HG03060 (cell line): ENCODE results near the gene CCL19.
"Not testable (repeated sequence)": the region's sequence is repeated elsewhere in the genome, so short reads cannot be mapped to it uniquely, and the experiment has no call there.

ENCODE experiments used
- ATAC-seq: cut with Tn5 transposase; IDR thresholded peaks from one replicate; pipeline ENCODE4 v1.9.1; 2021; ENCODE audit warnings: low read depth, moderate number of reproducible peaks; ENCODE audit not compliant: unreplicated experiment

The CCL19 gene

DNA sequence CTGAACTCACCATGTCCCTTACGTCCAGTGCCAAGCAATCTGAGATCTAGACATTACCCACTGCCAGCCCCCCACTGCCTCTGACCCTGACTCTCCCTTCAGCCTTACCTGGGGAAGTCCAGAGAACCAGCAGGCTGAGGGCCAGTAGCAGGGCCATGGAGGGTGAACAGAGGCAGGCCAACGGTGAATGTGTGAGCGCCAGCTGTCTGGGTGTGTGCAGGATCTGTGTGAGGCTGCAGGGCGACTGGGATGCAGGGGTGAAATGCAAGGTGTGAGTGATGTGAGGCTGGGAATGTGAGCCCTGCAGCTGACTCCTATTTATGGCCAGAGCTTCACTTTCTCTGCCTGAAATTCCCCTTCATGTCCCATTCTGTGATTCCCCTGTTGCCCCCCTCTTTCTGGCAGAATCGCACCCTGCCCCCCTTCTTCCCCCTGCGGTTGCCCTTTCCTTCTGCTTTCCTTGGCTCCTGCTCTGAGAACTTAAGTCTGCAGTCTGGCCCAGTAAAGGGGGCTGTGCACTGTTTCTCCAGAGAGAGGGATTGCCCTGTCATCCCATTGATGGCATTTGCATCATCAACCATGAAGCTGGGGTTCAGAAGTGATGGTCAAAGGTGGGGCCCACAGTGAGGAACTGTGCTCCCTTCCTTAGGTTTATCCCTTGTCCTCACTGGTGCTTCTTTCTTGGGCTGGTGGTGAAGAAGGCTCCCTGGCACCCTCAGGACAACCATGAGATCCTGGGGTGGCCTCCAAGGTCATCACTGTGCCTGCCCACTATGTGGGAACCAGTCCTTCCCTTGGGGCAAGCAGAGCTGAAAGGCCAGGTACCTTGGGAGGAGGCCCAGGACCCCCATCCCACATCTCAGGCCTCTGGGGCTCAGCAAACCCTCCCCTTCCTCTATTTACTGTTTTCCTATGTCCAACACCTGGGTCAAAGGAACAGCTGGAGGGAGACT is at the start of gene CCL19:
TSS of gene CCL19 (minus strand) at position 294 of the 953 bp plus-strand sequence. CDS start at position 157, 137 bp downstream.
- no peak for ATAC-seq

DNA sequence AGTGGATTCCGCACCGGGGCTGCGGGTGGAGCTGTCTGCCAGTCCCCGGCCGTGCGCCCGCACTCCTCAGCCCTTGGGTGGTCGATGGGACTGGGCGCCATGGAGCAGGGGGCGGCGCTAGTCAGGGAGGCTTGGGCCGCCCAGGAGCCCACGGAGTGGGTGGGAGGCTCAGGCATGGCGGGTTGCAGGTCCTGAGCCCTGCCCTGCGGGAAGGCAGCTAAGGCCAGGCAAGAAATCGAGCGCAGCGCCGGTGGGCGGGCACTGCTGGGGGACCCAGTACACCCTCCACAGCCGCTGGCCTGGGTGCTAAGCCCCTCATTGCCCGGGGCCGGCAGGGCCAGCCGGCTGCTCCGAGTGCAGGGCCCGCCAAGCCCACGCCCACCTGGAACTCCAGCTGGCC is 49.1 kb upstream of the CCL19 start:
- ATAC-seq: not testable (repeated sequence)

DNA sequence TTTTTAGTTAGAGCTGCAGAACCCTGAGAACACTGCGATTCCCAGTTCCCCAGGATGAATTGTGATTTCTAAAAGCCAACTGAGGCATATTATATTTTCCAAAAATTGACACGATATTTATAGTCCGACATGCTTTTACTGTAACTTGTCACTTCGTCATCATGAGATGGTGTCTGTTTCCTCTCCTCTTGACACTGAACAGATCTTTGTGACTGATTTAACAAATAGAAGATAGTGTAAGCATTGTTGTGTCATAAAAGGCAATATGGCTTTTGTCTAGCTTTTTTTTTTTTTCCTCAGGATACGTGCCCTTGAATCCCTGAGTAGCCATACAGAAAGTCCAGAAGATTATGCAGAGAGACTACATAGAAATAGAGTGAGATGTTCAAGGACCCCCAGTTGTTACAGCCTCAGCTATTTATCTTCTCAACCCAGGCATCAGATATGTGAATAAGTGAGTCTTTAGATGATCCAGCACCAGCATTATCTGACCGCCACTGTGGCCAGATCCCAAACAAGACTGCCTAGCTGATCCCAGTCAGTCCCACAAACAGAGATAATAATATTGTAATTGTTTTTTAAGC is 46.7 kb upstream of the CCL19 start:
- ATAC-seq: no peak

DNA sequence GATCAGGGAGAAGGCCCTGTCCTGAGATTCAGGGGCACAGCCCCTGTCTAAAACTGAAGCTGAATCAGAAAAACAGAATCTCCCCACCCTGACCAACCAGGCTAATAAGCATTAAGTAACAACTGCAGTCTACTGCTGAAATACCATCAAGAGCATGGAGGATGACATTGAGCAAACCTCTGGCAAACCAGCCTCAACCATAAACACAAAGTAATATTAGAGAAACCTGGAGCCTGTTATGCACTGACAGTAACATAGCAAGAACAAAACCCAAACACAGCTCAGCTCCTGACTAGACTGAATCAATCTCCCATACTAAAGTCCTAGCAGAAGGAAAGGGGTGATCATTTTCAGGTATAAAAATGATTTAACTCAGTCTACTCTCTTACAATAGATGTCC is 43.6 kb upstream of the CCL19 start:
- no peak for ATAC-seq

DNA sequence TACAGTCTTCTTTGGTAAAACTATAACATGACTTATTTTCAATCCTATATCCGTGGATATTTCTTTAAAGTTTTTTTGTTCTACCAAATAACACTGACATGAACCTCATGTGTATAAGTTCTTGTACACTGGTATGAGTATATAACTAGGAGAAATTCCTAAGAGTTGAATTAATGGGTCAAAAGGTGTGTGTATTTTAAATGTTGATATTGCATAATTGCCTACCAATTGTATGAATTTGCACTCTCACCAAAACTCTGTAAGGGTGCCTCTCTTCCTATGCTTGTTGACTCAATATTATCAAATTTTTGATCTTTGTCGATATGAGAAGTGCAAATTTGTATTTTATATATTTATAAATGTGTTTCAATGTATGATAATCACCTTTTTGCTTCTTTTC is 41.8 kb upstream of the CCL19 start:
- no peak for ATAC-seq

DNA sequence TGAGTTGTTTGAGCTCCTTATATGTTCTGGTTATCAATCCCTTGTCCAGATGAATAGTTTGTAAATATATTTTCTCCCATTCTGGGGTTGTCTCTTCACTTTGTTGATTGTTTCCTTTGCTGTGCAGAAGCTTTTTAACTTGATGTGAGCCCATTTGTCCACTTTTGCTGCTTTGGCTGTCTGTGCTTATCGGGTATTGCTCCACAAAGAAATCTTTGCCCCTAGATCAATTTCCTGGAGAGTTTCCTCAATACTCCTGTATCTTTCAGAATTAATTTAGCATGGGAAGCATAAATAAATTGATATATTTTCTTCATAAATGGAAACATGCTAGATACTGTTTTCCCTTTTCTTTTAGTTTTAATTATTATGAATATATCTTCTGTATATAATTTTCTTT is 41.4 kb upstream of the CCL19 start:
- ATAC-seq: no peak

DNA sequence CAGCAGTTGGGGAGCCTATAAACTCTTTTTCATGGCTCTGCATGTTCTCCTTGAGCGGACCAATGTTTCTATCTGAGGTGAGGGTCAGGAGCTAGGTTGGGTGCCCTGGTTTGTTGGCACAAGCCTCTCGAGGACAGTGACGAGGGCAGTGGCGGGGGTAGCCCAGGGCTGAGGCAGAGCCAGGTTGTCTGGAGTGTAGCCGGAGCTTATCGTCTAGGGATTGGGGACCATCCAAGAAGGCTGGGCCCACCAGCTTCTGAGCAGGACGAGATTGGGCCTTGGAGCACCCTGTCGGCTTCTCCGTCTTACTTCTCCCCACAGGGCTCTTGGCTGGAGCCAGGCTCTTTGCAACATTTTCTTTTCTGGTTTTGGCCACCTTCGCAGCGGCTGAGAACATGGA is 32.1 kb upstream of the CCL19 start:
- ATAC-seq: no peak

DNA sequence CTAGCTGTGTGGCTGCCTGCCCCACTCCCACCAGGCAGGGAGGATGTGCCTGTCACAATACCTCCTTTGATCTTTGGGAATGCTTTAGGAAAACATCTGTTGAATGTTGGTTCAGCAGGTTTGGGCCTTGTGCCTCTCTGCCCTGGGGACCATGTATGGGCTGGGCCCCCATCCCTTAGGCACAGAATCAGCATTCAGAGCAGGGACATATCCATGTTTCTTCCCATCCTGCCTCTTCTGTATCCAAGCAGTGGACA is 28.6 kb upstream of the CCL19 start:
- ATAC-seq: not testable (repeated sequence)

DNA sequence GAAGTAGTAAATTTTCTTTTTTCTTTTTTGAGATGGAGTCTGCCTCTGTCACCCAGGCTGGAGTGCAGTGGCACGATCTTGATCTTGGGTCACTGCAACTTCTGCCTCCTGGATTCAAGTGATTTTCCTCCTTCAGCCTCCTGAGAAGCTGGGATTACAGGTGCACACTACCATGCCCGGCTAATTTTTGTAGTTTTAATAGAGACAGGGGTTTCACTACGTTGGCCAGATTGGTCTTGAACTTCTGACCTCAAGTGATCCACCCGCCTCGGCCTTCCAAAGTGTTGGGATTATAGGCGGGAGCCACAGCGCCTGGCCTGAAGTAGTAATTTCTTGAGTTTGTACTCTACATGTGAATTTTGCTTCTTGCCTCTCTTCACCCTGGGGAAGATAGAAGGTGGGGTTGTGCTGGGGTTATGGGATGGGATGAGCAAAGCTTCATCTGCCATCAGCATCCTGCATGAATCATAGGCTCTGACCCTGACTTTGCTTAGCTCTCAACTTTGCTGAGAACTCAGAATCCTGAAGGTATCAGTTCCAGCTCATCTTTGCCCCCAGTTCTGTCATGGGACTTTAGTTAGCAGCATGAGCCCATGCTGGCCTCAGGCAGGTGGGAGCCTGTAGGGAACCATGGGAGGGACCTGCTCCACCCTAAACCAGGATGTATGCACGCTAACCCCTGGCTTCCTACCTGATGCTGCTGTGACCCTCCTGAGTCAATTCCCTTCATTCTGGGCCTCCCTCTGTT is 28.1 kb upstream of the CCL19 start:
- ATAC-seq: no peak

DNA sequence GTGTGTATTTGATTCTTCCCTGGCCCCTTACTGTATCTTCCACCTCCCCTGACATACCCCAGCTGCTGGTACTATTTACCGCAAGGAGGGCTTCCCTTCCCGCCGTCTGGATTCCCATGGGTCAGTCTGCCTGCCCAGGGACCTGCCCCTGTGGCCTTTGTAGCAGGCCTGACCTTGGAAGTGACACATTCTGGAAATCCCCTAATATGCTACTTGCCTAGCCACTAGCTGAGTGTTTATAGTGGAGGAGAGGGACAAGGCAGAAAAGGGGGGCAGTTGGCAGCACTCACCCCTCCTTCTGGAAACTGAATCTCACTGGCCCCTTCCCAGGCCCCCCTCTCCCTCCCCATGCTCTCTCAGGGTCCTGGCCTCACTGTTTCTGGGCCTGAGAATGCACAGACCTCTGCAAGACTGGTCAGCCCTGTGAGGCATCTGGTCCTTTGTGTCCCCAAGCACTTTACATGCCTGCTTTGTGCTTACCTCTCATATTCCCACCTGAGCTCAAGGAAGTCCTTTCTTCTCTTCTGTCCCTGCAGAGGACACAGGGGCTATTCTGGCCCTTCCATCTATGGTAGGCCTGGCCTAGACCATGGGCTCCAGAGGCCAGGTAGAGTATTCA is 27.0 kb upstream of the CCL19 start:
- ATAC-seq: no peak

DNA sequence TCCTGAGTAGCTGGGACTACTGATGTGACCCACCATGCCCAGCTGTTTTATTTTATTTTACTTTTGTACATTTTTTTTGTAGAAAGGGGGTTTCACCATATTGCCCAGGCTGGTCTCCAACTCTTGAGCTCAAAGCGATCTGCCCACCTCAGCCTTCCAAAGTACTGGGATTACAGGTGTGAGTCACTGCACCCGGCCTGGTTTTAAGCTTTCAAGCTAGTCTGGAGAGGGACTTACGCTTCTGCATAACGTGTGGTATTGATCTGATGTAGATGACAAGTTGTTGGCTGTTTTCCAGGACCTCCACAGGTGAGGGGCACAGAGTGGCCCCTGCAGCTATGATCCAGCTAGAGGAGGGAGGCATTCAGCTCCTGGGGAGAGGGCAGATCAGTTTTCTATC is 25.6 kb upstream of the CCL19 start:
- ATAC-seq: no peak

DNA sequence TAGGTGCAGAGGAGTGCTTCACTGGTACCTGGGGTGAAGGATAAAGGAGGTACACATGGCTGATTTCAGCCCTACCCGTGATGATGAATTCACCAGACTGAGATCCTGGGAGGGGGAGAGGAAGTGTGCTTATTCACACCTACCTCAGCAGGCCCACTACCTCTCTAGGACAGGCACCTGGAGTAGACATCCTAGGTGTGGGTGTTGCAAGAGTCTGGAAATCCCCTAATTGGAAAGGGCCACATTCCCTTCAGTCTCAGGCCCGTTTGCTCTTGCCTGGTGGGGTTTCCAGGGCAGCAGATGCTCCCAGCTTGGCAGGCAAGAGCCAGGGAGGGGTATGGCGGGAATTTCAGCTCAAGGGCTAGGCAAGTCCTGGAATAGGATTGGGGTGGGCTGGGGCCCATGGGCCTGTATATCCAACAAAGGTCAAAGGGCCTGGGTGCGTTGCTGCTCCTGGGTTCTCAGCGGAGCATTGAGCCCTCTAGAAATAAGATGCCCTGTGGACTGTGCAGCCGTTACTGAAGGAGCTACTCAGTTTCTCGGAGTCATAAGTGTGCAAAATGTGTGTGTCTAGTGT is 24.7 kb upstream of the CCL19 start:
- no peak for ATAC-seq

DNA sequence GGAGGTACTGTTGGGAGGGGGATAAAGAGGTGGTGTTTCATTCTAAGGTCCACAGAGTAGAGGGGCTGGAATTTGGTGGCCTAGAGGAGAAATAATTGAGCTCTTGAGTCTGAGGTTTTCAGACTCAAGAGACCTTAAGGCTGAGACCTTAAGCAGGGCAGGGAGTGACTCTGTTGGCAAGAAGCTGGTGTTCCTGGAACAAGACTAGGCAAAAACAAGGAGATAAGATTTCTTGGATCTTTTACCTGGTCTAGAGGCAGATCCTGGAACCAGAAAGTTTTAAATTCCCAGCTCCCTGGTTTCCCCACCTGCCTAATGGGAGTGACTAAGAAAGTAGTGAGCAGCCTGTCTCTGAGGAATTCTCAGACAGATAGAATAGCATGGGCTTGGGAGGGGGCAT is 22.9 kb upstream of the CCL19 start:
- no peak for ATAC-seq

DNA sequence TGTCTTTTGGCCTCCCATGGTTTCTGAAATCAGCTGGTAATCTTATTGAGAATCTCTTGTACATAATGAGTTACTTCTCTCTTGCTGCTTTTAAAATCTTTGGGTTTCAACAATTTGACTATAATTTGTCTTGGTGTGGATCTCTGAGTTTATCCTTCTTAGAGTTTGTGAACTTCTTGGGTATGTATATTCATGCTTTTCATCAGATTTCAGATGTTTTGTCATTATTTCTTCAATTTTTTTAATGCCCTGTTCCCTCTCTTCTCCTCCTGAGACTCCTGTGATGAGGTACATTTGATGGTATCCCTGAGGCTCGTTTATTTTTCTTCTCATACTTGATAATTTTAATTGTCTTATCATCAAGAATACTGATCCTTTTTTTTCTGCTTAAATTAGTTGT is 21.1 kb upstream of the CCL19 start:
- ATAC-seq: no peak

DNA sequence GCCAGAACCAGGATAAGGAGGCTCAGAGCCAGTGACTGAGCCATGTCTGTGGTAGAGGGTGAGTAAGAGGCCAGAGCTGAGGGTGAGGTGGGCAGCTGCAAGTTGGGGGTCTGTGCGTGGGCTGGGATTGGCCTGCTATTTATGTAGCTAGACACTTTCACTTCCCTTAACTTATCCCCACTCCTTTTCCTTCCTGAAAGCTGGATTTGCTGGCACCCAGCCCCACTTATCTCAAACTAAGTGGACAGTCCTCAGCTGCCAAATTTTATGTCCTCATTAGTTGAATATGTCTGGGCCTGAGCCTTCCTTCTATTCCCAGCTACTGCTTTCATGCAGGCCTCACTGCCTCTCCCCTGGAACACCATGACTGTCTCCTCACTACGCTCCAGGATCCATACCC is 18.9 kb upstream of the CCL19 start, which contains the start of gene CCL21:
TSS of gene CCL21 (minus strand) at position 114 of the 400 bp plus-strand sequence. CDS start at position 44, 70 bp downstream.
- ATAC-seq: no peak

DNA sequence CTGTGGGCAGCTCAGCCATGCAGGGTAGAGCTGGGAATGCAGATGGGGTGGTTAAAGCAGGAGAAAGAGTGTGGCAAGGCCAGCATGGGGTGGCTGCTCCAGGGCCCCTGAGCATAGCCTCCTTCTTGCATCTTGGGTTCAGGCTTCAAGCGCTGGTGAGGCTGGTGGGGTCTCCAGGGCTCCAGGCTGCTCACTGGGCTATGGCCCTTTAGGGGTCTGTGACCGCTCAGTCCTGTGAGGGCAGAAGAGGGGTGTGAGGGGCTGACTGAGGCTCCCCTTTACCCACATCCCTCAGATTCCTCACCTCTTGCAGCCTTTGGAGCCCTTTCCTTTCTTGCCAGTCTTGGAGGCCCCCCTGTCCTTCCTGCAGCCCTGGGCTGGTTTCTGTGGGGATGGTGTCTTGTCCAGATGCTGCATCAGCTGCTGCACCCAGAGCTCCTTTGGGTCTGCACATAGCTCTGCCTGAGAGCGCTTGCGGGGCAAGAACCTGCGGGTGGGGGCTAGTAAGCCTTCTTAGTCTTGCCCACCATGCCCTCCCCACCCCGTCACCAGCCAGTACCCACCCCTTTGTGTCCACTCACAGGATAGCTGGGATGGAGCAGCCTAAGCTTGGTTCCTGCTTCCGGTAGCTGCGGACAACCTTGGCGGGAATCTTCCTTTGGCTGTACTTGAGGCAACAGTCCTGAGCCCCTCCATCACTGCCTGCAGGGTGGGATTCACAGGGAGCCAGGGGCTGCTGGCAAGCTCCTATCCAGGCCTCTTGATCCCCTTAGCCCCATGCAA is 18.3 kb upstream of the CCL19 start:
- no peak for ATAC-seq

DNA sequence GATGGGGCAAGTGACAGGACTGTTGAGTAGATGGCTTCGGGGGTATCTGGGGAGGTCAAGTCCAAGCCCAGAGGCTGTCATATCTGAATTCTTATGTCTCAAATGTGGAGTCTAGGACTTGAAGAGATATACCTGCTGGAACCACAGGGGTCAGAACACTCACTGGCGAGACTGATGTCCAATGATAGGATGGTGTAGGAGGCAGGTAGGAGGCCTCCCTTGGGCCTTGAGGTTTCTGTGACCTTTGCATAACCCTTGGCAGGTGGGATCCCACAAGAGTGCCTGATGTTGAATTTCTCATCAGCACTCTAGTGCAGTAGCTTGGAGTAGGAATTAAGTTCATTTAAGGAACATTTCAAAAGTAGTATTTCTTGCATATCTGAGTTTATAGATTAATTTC is 16.1 kb upstream of the CCL19 start:
- no peak for ATAC-seq

DNA sequence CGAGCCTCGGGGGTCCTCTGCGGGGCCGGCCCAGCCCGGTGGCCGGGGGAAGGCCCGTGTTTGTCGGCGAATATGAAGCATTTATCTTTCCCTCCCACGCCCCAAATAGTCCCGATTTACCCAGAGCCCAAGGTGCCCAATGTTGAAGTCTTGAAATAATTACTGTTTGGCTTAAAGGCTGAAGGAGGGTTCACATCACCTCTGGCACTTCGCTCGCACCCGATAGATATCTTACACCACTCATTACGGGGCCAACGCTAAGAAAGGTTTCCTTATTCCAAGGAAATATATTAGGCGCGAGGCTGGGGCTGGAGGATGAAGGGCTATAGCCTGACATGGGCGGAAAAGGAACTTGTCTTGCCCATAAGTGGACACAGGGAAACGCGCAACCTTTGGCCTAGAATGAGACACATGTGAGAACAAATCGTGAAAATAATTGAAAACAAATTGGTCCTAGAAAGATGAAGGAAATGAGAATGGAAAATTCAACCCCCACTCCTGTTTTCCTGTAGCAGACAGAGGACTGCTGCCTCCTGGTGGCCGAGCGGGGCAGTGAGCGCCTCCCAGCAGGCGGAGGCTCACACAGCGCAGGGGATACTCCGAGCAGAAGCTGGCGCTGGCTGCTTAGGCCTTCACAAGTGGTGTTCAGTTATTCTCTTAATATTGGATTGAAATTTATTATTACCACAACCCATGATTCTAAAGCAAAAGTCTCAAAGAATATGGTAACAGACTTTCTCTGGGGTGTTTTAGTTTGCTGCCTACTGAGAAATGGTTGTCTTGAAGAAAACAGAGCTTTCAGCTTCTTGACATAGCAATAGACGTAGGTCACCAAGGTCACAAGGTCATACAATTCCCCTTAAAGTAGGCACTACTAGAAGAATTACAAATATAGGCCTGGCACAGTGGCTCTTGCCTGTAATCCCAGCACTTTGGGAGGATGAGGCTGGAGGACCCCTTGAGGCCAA is 11.0 kb upstream of the CCL19 start:
- no peak for ATAC-seq
